IMR-90 (cell line): ENCODE results near the gene A4GALT. TPM values are rescaled to one million over a fixed set of nuclear protein-coding genes. Genes with fewer than 3 reads are reported as not detected.

ENCODE experiments used
- ATAC-seq: fragments of 200-7000 bp; cut with Tn5 transposase; 2 replicates; pipeline ENCODE4 v1.9.1; 2020; ENCODE audit warnings: low read depth, mild to moderate bottlenecking, moderate library complexity
- Bru-seq: library from RNA; stranded (reverse); fragments of 400-500 nt; gene quantifications from one replicate; lab custom pipeline; 2021; lab: Mats Ljungman, UMichigan
- BruChase-seq, 2 experiments: library from RNA; stranded (reverse); fragments of 400-500 nt; gene quantifications; one replicate each; lab custom pipeline; 2021; lab: Mats Ljungman, UMichigan
- BruUV-seq: library from RNA; stranded (reverse); fragments of 400-500 nt; replicated peaks from 2 replicates; lab custom pipeline; 2021; lab: Mats Ljungman, UMichigan
- CTCF ChIA-PET: fragments of 300-600 bp; formaldehyde crosslinking; extraction: SDS; loops from one replicate; lab custom pipeline; 2021; ENCODE audit warnings: antibody characterized with exemption; lab: Yijun Ruan, JAX
- POLR2A ChIA-PET: fragments of 300-600 bp; sonication (Branson Sonifier 250); formaldehyde crosslinking; loops from one replicate; lab custom pipeline; 2022; ENCODE audit warnings: antibody characterized with exemption; ENCODE audit not compliant: unreplicated experiment; lab: Charles Lee
- DNase-seq: peaks from one replicate; pipeline ENCODE4 v3.0.0; 2013
- H2AFZ ChIP-seq: replicated peaks from 2 replicates; pipeline ENCODE3; 2013; ENCODE audit warnings: low read length, mild to moderate bottlenecking; ENCODE audit not compliant: poor library complexity
- H2AK5ac ChIP-seq: 2 replicates; pipeline ENCODE4 v1.6.1; 2013; ENCODE audit warnings: low read depth, low read length, inconsistent platforms
- H2AK9ac ChIP-seq: replicated peaks from 2 replicates; pipeline ENCODE3; 2013; ENCODE audit warnings: mild to moderate bottlenecking, low read depth, low read length, moderate library complexity; ENCODE audit not compliant: poor library complexity
- H2BK120ac ChIP-seq: 2 replicates; pipeline ENCODE4 v1.6.1; 2013; ENCODE audit warnings: low read depth, low read length, inconsistent platforms
- H2BK15ac ChIP-seq: 3 replicates; pipeline ENCODE4 v1.6.1; 2013; ENCODE audit warnings: low read depth, low read length, inconsistent platforms
- H2BK20ac ChIP-seq: 2 replicates; pipeline ENCODE4 v1.6.1; 2013; ENCODE audit warnings: low read depth, mild to moderate bottlenecking, inconsistent platforms, low read length, moderate library complexity
- H2BK5ac ChIP-seq: 2 replicates; pipeline ENCODE4 v1.6.1; 2013; ENCODE audit warnings: mild to moderate bottlenecking, low read depth, low read length, inconsistent platforms; ENCODE audit not compliant: poor library complexity, severe bottlenecking
- H3K14ac ChIP-seq: replicated peaks from 2 replicates; pipeline ENCODE4 v1.6.1; 2013; ENCODE audit warnings: low read depth, low read length, inconsistent platforms
- H3K18ac ChIP-seq: 2 replicates; pipeline ENCODE4 v1.6.1; 2013; ENCODE audit warnings: low read depth, low read length, control low read depth
- H3K23ac ChIP-seq: 2 replicates; pipeline ENCODE4 v1.6.1; 2013; ENCODE audit warnings: low read depth, low read length, inconsistent platforms
- H3K27ac ChIP-seq: 2 replicates; pipeline ENCODE4 v1.5.1; 2013; ENCODE audit warnings: mild to moderate bottlenecking, control low read depth, low read length; ENCODE audit not compliant: insufficient read depth
- H3K27me3 ChIP-seq: 2 replicates; pipeline ENCODE4 v1.6.1; 2013; ENCODE audit warnings: low read length; ENCODE audit not compliant: control insufficient read depth, insufficient read depth
- H3K36me3 ChIP-seq: 2 replicates; pipeline ENCODE4 v1.6.1; 2013; ENCODE audit warnings: low read length, mixed read lengths; ENCODE audit not compliant: control insufficient read depth, insufficient read depth
- H3K4ac ChIP-seq: 2 replicates; pipeline ENCODE4 v1.6.1; 2013; ENCODE audit warnings: low read depth, low read length, inconsistent platforms
- H3K4me1 ChIP-seq: 2 replicates; pipeline ENCODE4 v1.6.1; 2013; ENCODE audit warnings: low read length, mixed read lengths; ENCODE audit not compliant: control insufficient read depth, insufficient read depth
- H3K4me2 ChIP-seq: 2 replicates; pipeline ENCODE4 v1.6.1; 2013; ENCODE audit warnings: low read depth, mild to moderate bottlenecking, control low read depth, low read length, moderate library complexity
- H3K4me3 ChIP-seq: 2 replicates; pipeline ENCODE4 v1.5.1; 2013; ENCODE audit warnings: low read depth, mild to moderate bottlenecking, control low read depth, low read length, moderate library complexity; ENCODE audit not compliant: insufficient read depth
- H3K56ac ChIP-seq: 2 replicates; pipeline ENCODE4 v1.6.1; 2013; ENCODE audit warnings: low read length, inconsistent platforms; ENCODE audit not compliant: insufficient read depth; ENCODE audit errors: extremely low read depth
- H3K79me1 ChIP-seq, 2 experiments: 2 replicates each; pipeline ENCODE4 v1.6.1; 2013; ENCODE audit warnings: low read length in 2 of 2, inconsistent platforms in 1 of 2, low read depth in 1 of 2
- H3K9ac ChIP-seq: 2 replicates; pipeline ENCODE4 v1.6.1; 2013; ENCODE audit warnings: low read depth, low read length, control low read depth
- H3K9me1 ChIP-seq: 2 replicates; pipeline ENCODE4 v1.6.1; 2013; ENCODE audit warnings: low read length, inconsistent platforms; ENCODE audit not compliant: insufficient read depth
- H3K9me3 ChIP-seq: 2 replicates; pipeline ENCODE4 v1.6.1; 2013; ENCODE audit warnings: low read length; ENCODE audit not compliant: control insufficient read depth, insufficient read depth
- H4K20me1 ChIP-seq: 2 replicates; pipeline ENCODE4 v1.6.1; 2013; ENCODE audit warnings: low read length, inconsistent platforms; ENCODE audit not compliant: insufficient read depth
- H4K5ac ChIP-seq: 2 replicates; pipeline ENCODE4 v1.6.1; 2013; ENCODE audit warnings: mild to moderate bottlenecking, low read depth, low read length, control low read depth
- H4K8ac ChIP-seq, 2 experiments: 2 replicates each; pipeline ENCODE4 v1.6.1; 2013; ENCODE audit warnings: low read depth in 2 of 2, low read length in 2 of 2, control low read depth in 1 of 2, inconsistent platforms in 1 of 2
- H4K91ac ChIP-seq: 2 replicates; pipeline ENCODE4 v1.6.1; 2013; ENCODE audit warnings: low read depth, low read length, inconsistent platforms; ENCODE audit not compliant: insufficient read depth
- FOS ChIP-seq: fragments of 150-350 bp; IDR thresholded peaks from 2 replicates; pipeline ENCODE4 v1.6.1; 2016; ENCODE audit warnings: low read depth, low read length
- NFE2L2 ChIP-seq: fragments of 150-350 bp; IDR thresholded peaks from 2 replicates; pipeline ENCODE4 v1.6.1; 2016; ENCODE audit warnings: low read depth, mild to moderate bottlenecking, low read length
- RFX5 ChIP-seq: IDR thresholded peaks from 2 replicates; pipeline ENCODE4 v1.8.0; 2012; ENCODE audit warnings: low read depth, mild to moderate bottlenecking, low read length, moderate library complexity
- WGBS, 2 experiments: methylation state at CpG; one replicate each; pipeline versions ENCODE4 v1.1.5 to v1.1.7; 2013; ENCODE audit warnings: missing lambda C conversion rate in 2 of 2; ENCODE audit not compliant: insufficient read length in 1 of 2; ENCODE audit errors: extremely low coverage in 2 of 2; 5-methylcytosine and 5-hydroxymethylcytosine counted together
- dilution Hi-C: fragments of 300-500 bp; cut with HindIII; formaldehyde crosslinking; loops from one replicate; pipeline ENCODE4 v1.14.3; 2018; ENCODE audit warnings: low sequenced_read_pairs; ENCODE audit not compliant: unreplicated experiment
- in situ Hi-C: fragments of 300-500 bp; cut with MboI; formaldehyde crosslinking; loops from 3 replicates; pipeline ENCODE4 v1.14.3; 2019; ENCODE audit warnings: low sequenced_read_pairs, inconsistent platforms, mixed read lengths
- intact Hi-C: fragments of 100-400 bp; cut with micrococcal nuclease; formaldehyde crosslinking; loops from 2 replicates; pipeline ENCODE4 v1.10.0; 2022
- long read RNA-seq: library from polyadenylated mRNA; unstranded; transcript quantifications from one replicate; pipeline ENCODE4 v2.0.0, GENCODE V29; 2021; ENCODE audit not compliant: unreplicated experiment
- polyA plus RNA-seq, 3 experiments: library from polyadenylated mRNA; depleted of rRNA; stranded (reverse); fragments of >200 nt; gene quantifications; 2 replicates each; pipeline ENCODE4 v1.2.3, GENCODE V29; 2012; ENCODE audit warnings: low replicate concordance in 1 of 3
- total RNA-seq: library from RNA; depleted of rRNA; stranded (reverse); fragments of >200 nt; gene quantifications from 2 replicates; pipeline ENCODE4 v1.2.3, GENCODE V29; 2012; rRNA removed

A4GALT gene
- total RNA-seq, result 1.6 and 1.9 TPM in 2 replicates
- 6.1 and 6.3 TPM in 2 replicates for polyA plus RNA-seq (2012; rRNA removed)
- polyA plus RNA-seq (2012; cell fraction: cytosol; rRNA removed), result 3.4 and 8.7 TPM in 2 replicates
- polyA plus RNA-seq (2012; cell fraction: nucleus; rRNA removed; ENCODE audit: low replicate concordance), result 3.6 and 6.1 TPM in 2 replicates
- percentile 63 among the genes with signal in this experiment for Bru-seq, nascent RNA
- percentile 84 among the genes with signal in this experiment for BruChase-seq, experiment 1, labeled RNA remaining after a 6-hour chase
- BruChase-seq, experiment 2, labeled RNA remaining after a 2-hour chase, result percentile 80 among the genes with signal in this experiment
- long read RNA-seq, transcript A4GALT-206 (3 exons, 2,141 nt), result major isoform, 11 of 29 reads
- long read RNA-seq, partial matches to known transcripts, result 0 of 29 reads
- long read RNA-seq, other reads (novel, unspliced or antisense), result 15 of 29 reads

DNA sequence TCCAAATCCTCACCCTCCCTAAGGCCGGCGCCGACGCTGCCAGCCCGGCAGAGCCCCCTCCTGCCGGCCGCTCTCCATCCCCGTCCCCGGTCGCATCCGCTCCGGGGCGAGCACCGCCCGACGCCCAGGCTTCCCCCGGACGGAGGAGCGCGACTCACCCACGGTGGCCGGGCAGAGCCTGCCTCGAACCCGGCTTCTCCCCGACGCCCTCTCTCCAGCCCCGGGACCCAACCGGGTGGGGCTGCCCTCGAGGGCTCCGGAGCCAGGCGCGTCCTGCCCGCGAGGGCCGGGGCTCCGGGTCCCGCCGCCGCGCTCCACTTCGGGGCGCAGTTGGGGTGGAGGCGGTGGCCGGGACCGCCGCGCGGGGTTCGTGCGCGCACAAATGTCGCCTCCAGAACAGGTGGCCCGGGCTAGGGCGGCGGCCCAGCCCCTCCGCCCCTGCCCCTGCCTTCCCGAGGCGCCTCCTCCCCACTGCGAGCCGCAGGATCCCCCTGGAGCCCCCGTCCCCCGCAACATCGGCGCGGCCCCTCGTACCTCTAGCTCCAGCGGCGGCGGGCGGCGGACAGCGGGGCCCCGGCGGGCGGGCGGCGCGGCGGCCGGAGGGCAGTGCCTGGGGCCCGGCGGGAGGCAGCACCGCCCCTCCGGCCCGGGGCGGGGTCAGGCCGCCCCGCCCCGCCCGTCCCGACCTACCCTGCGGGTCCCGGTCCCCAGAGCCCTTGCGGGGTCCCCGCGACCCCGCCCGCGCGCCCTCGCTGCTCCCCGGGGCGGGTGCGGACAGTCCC, at the start of gene A4GALT:
TSS of gene A4GALT (minus strand) at position 608 of the 782 bp plus-strand sequence. CDS start 26,919 bp downstream, outside the sequence.
- peak within 1 kb of the TSS; percentile 67 to 93; a peak in 3 of 4 replicates for H4K8ac ChIP-seq
- H3K79me1 ChIP-seq, result peaks cover 5 to 45% of the 10 kb centered on the region in 2 experiments; a peak in 3 of 4 replicates
- H3K4me1 ChIP-seq, result peaks cover 9% of the 10 kb centered on the region
- dilution Hi-C loops, result no loop called here
- peak within 1 kb of the TSS; percentile 64 for H3K14ac ChIP-seq
- no peak within 1 kb of the TSS; the same call in 2 of the 3 replicates for H2BK15ac ChIP-seq
- intact Hi-C loops, result no loop called here
- no peak for DNase-seq
- peak within 1 kb of the TSS; percentile 25 for H2BK5ac ChIP-seq
- POLR2A ChIA-PET, result no interaction called here
- TF ChIP-seq RFX5 (no peak), NFE2L2 (no peak), FOS (no peak)
- H3K9me1 ChIP-seq, result peaks cover 11% of the 10 kb centered on the region; the same call in 1 of the 2 replicates
- H2AK9ac ChIP-seq, result peak within 1 kb of the TSS; percentile 92
- peak within 1 kb of the TSS; percentile 8 for H3K56ac ChIP-seq
- H3K27me3 ChIP-seq, result no peaks in the 10 kb centered on the region
- H2BK20ac ChIP-seq, result peak within 1 kb of the TSS; percentile 55; the same call in 1 of the 2 replicates
- H2AFZ ChIP-seq, result peak within 1 kb of the TSS; percentile 99
- peak within 1 kb of the TSS; percentile 77 for H3K4ac ChIP-seq
- peak within 1 kb of the TSS; percentile 28 for H2BK120ac ChIP-seq
- H3K23ac ChIP-seq, result peak within 1 kb of the TSS; percentile 76
- peak; percentile 90 for ATAC-seq
- no peaks in the 10 kb centered on the region for H3K36me3 ChIP-seq
- H3K4me3 ChIP-seq, result peak within 1 kb of the TSS; percentile 98
- in situ Hi-C loops, result no loop called here
- peak within 1 kb of the TSS; percentile 88 for H2AK5ac ChIP-seq
- H3K9ac ChIP-seq, result peak within 1 kb of the TSS; percentile 91
- WGBS, 2 experiments, result 0% methylated on average over 43 of the region's 104 CpGs; no CpG with 5 or more reads in 1 of the 2 experiments
- peak within 1 kb of the TSS; percentile 6; the same call in 1 of the 2 replicates for H3K18ac ChIP-seq
- BruUV-seq, result no TSS peak
- H4K91ac ChIP-seq, result peak within 1 kb of the TSS; percentile 70
- no peaks in the 10 kb centered on the region for H3K9me3 ChIP-seq
- peak within 1 kb of the TSS; percentile 67 for H3K27ac ChIP-seq
- peak within 1 kb of the TSS; percentile 99 for H3K4me2 ChIP-seq
- CTCF ChIA-PET, result no interaction called here
- H4K5ac ChIP-seq, result peak within 1 kb of the TSS; percentile 83
- H4K20me1 ChIP-seq, result peaks cover 32% of the 10 kb centered on the region
